Umbilical cord (tissue), 2 donors: ENCODE measurements around the gene GRB10. TPM values are rescaled to one million over a fixed set of nuclear protein-coding genes. Genes with fewer than 3 reads are reported as not detected.

Experiments used
- DNase-seq: peaks from one replicate; pipeline ENCODE4 v3.0.0-alpha.2; 2015; ENCODE audit warnings: low spot score
- total RNA-seq: library from RNA; depleted of rRNA; stranded (reverse); fragments of >200 nt; gene quantifications from one replicate; pipeline ENCODE4 v1.2.3, GENCODE V29; 2014; ENCODE audit warnings: low replicate concordance; ENCODE audit not compliant: insufficient read depth

GRB10 gene
- total RNA-seq = 38.3 TPM

GRCh38 chr7:50782375-50783208, at the start of gene GRB10:
GRB10 (minus strand) TSS chr7:50782896; CDS start chr7:50732322, 50,574 bp downstream.
- DNase-seq = no peak

GRCh38 chr7:50828801-50829200, 46.1 kb upstream of the GRB10 start:
- no peak for DNase-seq

DNA sequence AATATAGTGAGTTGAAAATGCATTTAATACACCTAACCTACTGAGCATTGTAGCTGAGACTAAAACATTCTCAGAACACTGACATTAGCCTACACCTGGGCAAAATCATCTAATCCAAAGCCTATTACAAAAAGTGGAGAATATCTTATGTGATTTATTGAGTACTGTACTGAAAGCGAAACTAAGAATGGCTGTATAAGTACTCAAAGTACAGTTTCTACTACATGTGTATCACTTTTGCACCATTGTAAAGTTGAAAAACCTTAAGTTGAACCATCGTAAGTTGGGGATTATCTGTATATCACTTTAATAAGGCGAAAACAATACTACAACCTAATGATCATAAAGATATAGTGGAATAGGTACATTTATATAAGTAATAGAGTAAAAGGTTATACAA, 45.4 kb upstream of the GRB10 start:
- DNase-seq = no peak

DNA sequence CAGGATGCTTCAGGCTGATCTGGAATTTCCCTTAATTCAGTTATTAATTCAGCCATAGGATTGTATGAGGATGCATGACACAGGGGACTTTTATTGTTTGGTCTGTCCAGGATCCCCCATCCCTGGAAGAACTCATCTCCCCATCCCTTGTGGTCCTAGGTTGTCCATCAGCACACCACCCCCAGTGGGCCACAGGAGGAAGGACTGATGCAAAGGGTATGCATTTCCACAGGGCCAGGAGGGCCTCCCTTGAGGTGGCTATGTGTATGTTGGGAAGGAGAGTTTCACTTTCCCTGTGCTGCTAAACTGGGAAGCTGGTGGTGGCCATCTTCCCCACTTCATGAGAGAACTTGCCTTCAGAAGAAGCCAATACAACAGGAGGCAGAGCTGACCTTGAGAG, 44.6 kb upstream of the GRB10 start:
- no peak for DNase-seq

GRCh38 chr7:50826371-50827172, 43.9 kb upstream of the GRB10 start:
- peak; percentile 11 for DNase-seq

DNA sequence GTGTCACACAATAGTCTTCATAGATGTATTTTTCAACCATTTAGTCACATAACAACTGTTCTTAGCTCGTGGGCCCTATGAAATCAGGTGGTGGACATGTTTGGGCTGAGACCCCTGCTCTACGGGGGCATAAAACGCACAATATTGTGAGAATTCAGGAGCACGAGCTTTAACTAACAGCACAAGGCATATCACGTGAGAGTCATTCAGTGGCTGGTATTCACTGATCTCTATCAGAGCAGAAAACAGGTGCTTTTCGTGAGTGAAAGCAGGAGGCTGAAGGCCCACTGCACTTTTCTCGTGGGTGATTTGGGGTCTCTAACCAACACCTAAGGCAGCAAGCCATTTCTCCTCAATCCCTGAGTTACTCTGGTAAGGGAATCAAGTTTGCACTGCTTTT, 42.8 kb upstream of the GRB10 start:
- DNase-seq = no peak

- DNase-seq = no peak
These were observed 42.2 kb upstream of the GRB10 start for GRCh38 chr7:50824882-50825281.

GRCh38 chr7:50822706-50823105, 40.0 kb upstream of the GRB10 start:
- DNase-seq = no peak

- no peak for DNase-seq
These were observed 39.4 kb upstream of the GRB10 start for GRCh38 chr7:50822110-50822509.

DNA sequence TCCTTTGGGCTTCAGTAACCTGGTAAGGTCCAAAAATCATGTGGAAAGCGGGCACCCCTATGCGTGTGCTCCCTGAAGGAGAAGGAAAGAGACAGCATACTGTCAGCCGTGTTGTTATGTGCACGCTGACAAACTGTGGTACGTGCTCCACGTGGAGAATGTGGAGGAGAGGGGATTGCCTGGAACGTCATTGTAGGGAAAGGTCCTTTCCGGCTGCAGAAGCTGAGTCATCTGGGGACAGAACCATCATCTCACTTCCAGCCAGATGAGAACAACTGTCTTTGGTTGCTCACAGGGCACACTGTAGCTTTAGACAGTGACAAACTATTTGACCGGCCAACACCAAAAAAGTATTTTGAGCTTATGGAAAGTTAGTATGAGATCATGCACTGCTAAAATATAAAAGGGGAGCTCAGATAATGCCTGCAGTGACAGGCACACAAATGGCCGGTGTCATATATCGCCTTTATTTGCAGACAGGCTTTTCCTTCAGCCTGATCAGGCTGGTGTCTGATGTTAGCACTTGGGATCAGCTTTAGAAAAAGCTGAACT, 38.8 kb upstream of the GRB10 start:
- no peak for DNase-seq

DNA sequence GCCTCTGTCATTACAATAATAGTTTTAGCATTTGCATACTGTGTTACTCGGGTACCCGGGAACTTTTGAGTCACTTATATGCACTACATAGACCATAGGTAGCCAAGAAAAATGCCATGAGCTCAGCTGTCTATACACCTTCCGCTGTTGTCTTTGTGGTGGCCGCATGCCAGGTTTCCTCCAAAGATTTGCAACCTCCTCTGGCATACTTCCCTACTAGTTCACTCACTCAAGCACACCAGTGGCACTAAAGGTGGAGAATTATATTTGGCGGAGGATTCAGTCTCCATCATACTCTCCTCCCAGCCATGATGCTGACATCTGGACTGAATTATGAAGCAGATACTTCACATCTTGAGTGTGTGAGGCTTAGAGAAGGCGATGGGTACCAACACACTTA, 35.6 kb upstream of the GRB10 start:
- no peak for DNase-seq

GRCh38 chr7:50817561-50817960, 34.9 kb upstream of the GRB10 start:
- DNase-seq = no peak

DNA sequence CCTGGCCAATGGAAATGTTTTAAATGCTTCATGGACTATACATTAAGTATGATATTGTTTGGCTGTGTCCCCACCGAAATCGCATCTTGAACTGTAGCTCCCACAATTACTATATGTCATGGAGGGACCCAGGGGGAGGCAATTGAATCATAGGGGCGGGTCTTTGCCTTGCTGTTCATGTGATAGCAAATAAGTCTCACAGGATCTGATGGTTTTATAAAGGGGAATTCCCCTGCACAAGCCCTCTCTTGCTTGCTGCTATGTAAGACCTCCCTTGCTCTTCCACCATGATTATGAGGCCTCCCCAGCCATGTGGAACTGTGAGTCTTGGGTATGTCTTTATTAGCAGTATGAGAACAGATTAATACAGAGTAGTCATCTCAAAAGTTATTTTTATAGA, 32.4 kb upstream of the GRB10 start:
- DNase-seq = no peak

DNA sequence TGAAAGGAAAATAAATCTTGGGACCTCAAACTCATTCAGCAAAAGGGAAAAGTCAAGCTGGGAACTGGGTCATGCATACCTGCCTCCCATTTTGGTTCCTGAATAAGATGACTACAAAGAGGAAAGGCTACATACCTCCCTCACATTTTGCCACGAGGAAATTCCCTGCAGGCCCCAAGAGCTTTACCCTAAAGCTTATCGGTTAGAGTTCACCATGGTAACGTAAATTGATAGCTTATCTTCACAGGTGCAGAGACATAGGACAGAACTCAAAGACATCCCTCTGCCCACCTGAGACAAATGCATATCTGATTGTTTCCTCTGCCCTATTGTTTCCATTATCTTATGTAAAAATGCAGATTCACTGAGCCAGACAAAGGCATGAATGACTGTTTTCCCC, 31.5 kb upstream of the GRB10 start:
- DNase-seq = no peak

- peak; percentile 87 for DNase-seq
These were observed 30.3 kb upstream of the GRB10 start for GRCh38 chr7:50812841-50813475.

- DNase-seq = no peak
These were observed 29.4 kb upstream of the GRB10 start for GRCh38 chr7:50812094-50812493.

DNA sequence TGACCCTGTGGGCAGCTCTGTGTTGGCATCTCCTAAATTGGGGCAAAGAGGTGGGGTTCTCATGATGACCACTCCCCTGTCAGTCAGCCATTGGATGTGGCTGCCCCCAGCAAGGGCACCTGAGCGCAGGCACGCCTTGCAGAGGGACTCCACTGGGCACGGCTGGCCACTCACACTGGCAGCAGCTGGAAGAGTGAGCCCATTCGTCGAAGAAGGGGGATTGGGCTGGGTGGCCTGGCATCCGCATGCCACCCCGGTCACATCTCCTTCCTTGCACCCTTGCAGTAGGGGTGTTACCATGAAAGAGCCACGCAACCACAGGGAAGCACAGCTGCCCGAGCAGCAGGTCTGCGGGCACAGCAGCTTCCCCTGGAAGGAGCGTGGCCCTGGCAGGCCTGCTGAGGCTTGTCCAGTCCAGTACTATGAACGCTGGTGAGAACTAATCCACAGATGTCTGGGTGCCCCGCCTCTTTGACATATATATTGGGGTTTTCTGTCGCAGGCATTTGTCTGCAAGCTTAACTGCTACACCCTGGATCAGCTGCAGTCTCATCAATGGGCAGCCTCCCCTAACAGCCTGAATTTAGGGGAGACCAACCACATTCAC, 25.7 kb upstream of the GRB10 start:
- DNase-seq = no peak

DNA sequence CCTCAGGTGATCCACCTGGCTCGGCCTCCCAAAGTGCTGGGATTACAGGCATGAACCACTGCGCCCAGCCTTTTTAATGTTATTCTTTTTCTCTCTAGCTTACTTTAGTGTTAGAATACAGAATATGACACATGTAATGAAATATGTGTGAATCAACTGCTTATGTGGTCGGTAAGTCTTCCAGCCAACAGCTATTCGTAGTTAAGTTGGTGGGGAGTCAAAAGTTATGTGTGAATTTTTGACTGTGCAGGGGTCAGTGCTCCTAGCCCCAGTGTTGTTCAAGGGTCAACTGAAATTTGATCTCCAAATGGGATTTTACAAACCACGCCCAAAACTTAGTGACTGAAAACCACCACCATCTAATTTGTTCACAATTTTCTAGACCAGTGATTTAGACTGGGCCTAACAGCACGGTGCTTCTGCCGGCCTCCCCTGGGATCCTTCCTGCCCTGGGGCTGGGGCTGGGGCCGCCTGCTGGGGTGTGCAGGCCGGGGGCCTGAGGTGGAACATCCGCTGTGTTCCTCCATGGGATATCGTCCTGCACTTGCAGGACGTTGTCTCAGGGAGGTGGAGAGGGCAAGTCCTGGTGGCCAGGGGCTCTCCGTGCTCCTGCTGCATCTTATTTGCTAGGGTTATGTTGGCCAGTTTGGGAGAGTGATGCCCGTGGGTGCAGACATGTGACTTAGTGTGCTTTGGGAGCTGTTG, 24.5 kb upstream of the GRB10 start:
- DNase-seq = no peak

DNA sequence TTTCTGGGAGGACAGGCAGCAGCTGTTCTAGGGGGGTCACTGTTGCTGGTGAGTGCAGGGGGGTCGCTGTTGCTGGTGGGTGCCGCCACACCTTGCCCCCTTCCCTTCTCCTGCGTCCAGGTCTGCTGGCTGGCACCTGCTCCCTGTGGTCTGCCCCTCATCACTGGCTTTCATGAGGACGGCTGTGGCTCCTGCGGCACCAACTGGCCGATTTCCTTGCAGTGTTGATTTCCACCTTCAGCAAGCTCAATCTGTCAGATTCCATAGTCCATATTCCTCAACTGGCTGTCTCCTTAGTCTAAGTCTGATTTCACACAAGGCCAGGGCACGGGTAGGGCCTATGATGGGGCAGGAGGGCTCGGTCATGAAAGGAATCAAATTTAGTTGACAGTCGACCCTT, 23.4 kb upstream of the GRB10 start:
- DNase-seq = no peak

DNA sequence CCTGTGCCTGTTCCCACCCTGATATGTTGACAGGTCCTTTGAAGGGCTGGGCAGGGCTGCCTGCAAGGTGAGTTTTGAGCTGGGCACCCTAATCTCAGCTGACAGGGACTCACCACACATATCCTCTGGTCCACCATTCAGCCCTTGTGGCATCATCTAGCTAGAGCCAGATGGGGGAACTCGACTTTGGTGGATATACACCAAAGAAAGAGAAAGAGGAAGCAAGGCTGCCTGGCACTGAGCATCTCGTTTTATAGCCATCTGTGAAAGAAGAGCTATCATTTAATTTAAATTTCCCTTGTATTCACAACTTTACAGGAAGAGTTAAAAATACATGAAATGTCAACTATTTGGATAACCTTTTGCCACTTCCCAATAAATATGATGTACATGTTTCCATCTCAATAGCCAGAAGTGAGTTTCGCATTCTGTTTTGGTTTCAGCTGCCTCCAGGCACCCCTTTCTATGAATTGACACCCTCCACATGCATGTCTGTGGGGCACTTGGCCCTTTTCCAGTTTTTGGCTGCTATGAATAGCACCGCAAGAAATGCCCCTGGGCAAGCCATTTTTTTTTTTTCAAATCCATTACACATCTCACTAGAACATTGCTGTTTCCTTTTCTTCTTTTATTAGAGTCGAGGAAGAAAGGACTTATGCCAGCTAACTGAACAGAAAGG, 22.9 kb upstream of the GRB10 start:
- no peak for DNase-seq
